Spleen (tissue), 11 donors: ENCODE data around the gene ACSF2. TPM values are rescaled to one million over a fixed set of nuclear protein-coding genes. Genes with fewer than 3 reads are reported as not detected.

ENCODE experiments used
- DNase-seq: peaks from one replicate; pipeline ENCODE4 v3.0.0-alpha.2; 2020
- H3K27ac ChIP-seq, 8 donors: fragments of 200-600 bp; sonication (generic) in 7 of 8; 1 replicate in 4 of 8; 2 replicates in 4 of 8; pipeline versions ENCODE4 v1.5.0 to v1.8.0; 2016 to 2021; ENCODE audit warnings: inconsistent platforms in 4 of 8, mild to moderate bottlenecking in 4 of 8, moderate library complexity in 1 of 8
- H3K27me3 ChIP-seq, 7 donors: fragments of 200-600 bp; sonication (generic) in 6 of 7; replicated peaks in 1 of 7; 1 replicate in 4 of 7; 2 replicates in 3 of 7; pipeline versions ENCODE4 v1.5.0 to v1.8.0; 2016 to 2021; ENCODE audit warnings: inconsistent platforms in 3 of 7, mild to moderate bottlenecking in 1 of 7
- H3K36me3 ChIP-seq, 6 donors: fragments of 200-600 bp; sonication (generic) in 5 of 6; 1 replicate in 4 of 6; 2 replicates in 2 of 6; pipeline versions ENCODE4 v1.5.0 to v1.8.0; 2016 to 2021; ENCODE audit warnings: inconsistent platforms in 2 of 6
- H3K4me1 ChIP-seq, 6 donors: fragments of 200-600 bp; sonication (generic) in 5 of 6; 1 replicate in 3 of 6; 2 replicates in 3 of 6; pipeline versions ENCODE4 v1.5.0 to v1.8.0; 2016 to 2021; ENCODE audit warnings: inconsistent platforms in 3 of 6
- H3K4me3 ChIP-seq, 8 donors: fragments of 200-600 bp; sonication (generic) in 7 of 8; 1 replicate in 4 of 8; 2 replicates in 4 of 8; pipeline versions ENCODE4 v1.5.0 to v1.8.0; 2016 to 2021; ENCODE audit warnings: inconsistent platforms in 4 of 8, mild to moderate bottlenecking in 4 of 8, moderate library complexity in 2 of 8
- H3K9me3 ChIP-seq, 8 donors: fragments of 200-600 bp; sonication (generic) in 7 of 8; 1 replicate in 4 of 8; 2 replicates in 4 of 8; pipeline versions ENCODE4 v1.5.0 to v1.8.0; 2016 to 2021; ENCODE audit warnings: inconsistent platforms in 4 of 8
- CTCF ChIP-seq, 11 experiments: fragments of 200-600 bp in 7 of 11; fragments of 450-650 bp in 4 of 11; sonication (generic) in 4 of 11; IDR thresholded peaks in 8 of 11; conservative IDR thresholded peaks in 3 of 11; 1 replicate in 7 of 11; 2 replicates in 4 of 11; pipeline versions ENCODE4 v1.4.0 to v1.8.0; 2016 to 2021; ENCODE audit warnings: antibody characterized with exemption in 11 of 11, inconsistent platforms in 4 of 11, mild to moderate bottlenecking in 1 of 11
- POLR2A ChIP-seq, 3 donors: fragments of 450-650 bp; IDR thresholded peaks; one replicate each; pipeline ENCODE4 v1.5.1; 2017; ENCODE audit warnings: antibody characterized with exemption in 3 of 3, mild to moderate bottlenecking in 1 of 3
- POLR2AphosphoS5 ChIP-seq, 3 donors: sonication (generic); formaldehyde crosslinking; IDR thresholded peaks; one replicate each; pipeline ENCODE4 v1.5.1; 2017; ENCODE audit warnings: antibody characterized with exemption in 3 of 3
- WGBS, 5 donors: extraction: QIAGEN DNeasy Blood & Tissue Kit in 3 of 5; methylation state at CpG; one replicate each; pipeline versions ENCODE4 v1.1.5 to v1.1.7; 2013 to 2018; 5-methylcytosine and 5-hydroxymethylcytosine counted together
- intact Hi-C: fragments of 100-400 bp; cut with DNase I; formaldehyde crosslinking; loops from one replicate; pipeline ENCODE4 v1.15.0; 2023; ENCODE audit warnings: low total_unique reads
- polyA plus RNA-seq, 3 donors: library from polyadenylated mRNA; stranded (reverse); fragments of 200-250 nt; gene quantifications; one replicate each; pipeline ENCODE4 v1.2.1, GENCODE V29; 2013
- total RNA-seq, 7 donors: library from RNA; depleted of rRNA in 3 of 7; stranded (reverse); fragments of >200 nt in 3 of 7; fragmentation: NEBNext Ultra II Directional in 4 of 7; extraction: Animal tissue kit (Norgen Biotek cat#: 25700) in 4 of 7; gene quantifications; one replicate each; pipeline versions ENCODE4 v1.1.0 to v1.2.1, GENCODE V29; 2016 to 2021
- donor health status: healthy with polysubstance abuse.
- donor health status: DM: no; HTN: no; CAD: no; lungs with moderate emphysema.
- donor health status: DM: no; HTN: no; CAD: no.
- donor health status: Bipolar disorder and iron deficiency.
- donor health status: healthy.
- donor health status: DM: no; HTN: no; CAD: no.
- donor health status: DM: yes; HTN: yes; CAD: no.

Gene ACSF2
- total and polyA plus RNA-seq, 10 donors: 21.7 to 50.0 (median 39.1) TPM

GRCh38 chr17:50484386-50485155 lies 58.6 kb downstream of the ACSF2 start:
- Histone ChIP-seq H3K9me3 (no peaks in the 10 kb centered on the region), H3K27me3 (no peaks in the 10 kb centered on the region), H3K4me1 (peaks cover 10 to 34% (median 30%) of the 10 kb centered on the region in 6 donors), H3K36me3 (peaks cover 0 to 65% (median 35%) of the 10 kb centered on the region in 6 donors), H3K27ac (no peak overlapping the region), H3K4me3 (no peak overlapping the region)
- WGBS, 5 donors: 95 to 98% (median 96%) methylated on average over 11 of the region's 11 CpGs
- intact Hi-C loops: no loop called here
- TF ChIP-seq CTCF (IDR thresholded peaks at IDR 0.05 in 8 of 11, conservative IDR thresholded peaks at IDR 0.05 in 3 of 11) (no peak), POLR2A (IDR thresholded peaks at IDR 0.05) (no peak), POLR2AphosphoS5 (IDR thresholded peaks at IDR 0.05) (no peak)
- DNase-seq: peak; percentile 70

GRCh38 chr17:50487213-50488096 lies 61.4 kb downstream of the ACSF2 start:
- no peaks in the 10 kb centered on the region for H3K9me3 ChIP-seq
- TF ChIP-seq CTCF (IDR thresholded peaks at IDR 0.05 in 8 of 11, conservative IDR thresholded peaks at IDR 0.05 in 3 of 11): no peak
- no peak for TF ChIP-seq POLR2A (IDR thresholded peaks at IDR 0.05)
- TF ChIP-seq POLR2AphosphoS5 (IDR thresholded peaks at IDR 0.05): peak in 1 of 3 donors; percentile 27
- no peaks in the 10 kb centered on the region for H3K27me3 ChIP-seq
- no peak overlapping the region for H3K27ac ChIP-seq
- peak; percentile 57 for DNase-seq
- WGBS, 5 donors: 85 to 91% (median 87%) methylated on average over 8 to 17 of the region's 17 CpGs
- peaks cover 0 to 52% (median 29%) of the 10 kb centered on the region in 6 donors for H3K36me3 ChIP-seq
- peaks cover 0 to 5% (median 4%) of the 10 kb centered on the region in 6 donors for H3K4me1 ChIP-seq
- intact Hi-C loops: no loop called here
- H3K4me3 ChIP-seq: no peak overlapping the region

- Histone ChIP-seq H3K9me3 (no peaks in the 10 kb centered on the region), H3K4me1 (no peaks in the 10 kb centered on the region), H3K27me3 (no peaks in the 10 kb centered on the region), H3K27ac (no peak overlapping the region), H3K4me3 (no peak overlapping the region), H3K36me3 (peaks cover 0 to 41% (median 21%) of the 10 kb centered on the region in 6 donors)
- intact Hi-C loops: no loop called here
- WGBS, 5 donors: 80 to 95% (median 93%) methylated on average over 2 of the region's 2 CpGs
- TF ChIP-seq POLR2A (IDR thresholded peaks at IDR 0.05) (no peak), POLR2AphosphoS5 (IDR thresholded peaks at IDR 0.05) (no peak), CTCF (IDR thresholded peaks at IDR 0.05 in 8 of 11, conservative IDR thresholded peaks at IDR 0.05 in 3 of 11) (no peak)
- DNase-seq: no peak
Observed at GRCh38 chr17:50488880-50489279, 62.9 kb downstream of the ACSF2 start.

GRCh38 chr17:50491505-50491904 lies 65.5 kb downstream of the ACSF2 start:
- intact Hi-C loops: no loop called here
- DNase-seq: no peak
- no peaks in the 10 kb centered on the region for H3K4me1 ChIP-seq

More at GRCh38 chr17:50491505-50491904, 65.5 kb downstream of the ACSF2 start:
- no peak overlapping the region for H3K27ac ChIP-seq
- H3K36me3 ChIP-seq: peaks cover 0 to 15% (median 2%) of the 10 kb centered on the region in 6 donors
- H3K9me3 ChIP-seq: no peaks in the 10 kb centered on the region
- TF ChIP-seq POLR2A (IDR thresholded peaks at IDR 0.05) (no peak), CTCF (IDR thresholded peaks at IDR 0.05 in 8 of 11, conservative IDR thresholded peaks at IDR 0.05 in 3 of 11) (no peak), POLR2AphosphoS5 (IDR thresholded peaks at IDR 0.05) (no peak)
- no peak overlapping the region for H3K4me3 ChIP-seq
- no peaks in the 10 kb centered on the region for H3K27me3 ChIP-seq
- 44 to 66% (median 51%) methylated on average over 1 of the region's 1 CpG for whole genome bisulfite sequencing, 5 donors
